ENCODE data around the gene POU2AF3.
"Not testable (repeated sequence)": the region's sequence is repeated elsewhere in the genome, so short reads cannot be mapped to it uniquely, and the experiment has no call there.

Gene POU2AF3, protein sequence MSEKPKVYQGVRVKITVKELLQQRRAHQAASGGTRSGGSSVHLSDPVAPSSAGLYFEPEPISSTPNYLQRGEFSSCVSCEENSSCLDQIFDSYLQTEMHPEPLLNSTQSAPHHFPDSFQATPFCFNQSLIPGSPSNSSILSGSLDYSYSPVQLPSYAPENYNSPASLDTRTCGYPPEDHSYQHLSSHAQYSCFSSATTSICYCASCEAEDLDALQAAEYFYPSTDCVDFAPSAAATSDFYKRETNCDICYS

DNA sequence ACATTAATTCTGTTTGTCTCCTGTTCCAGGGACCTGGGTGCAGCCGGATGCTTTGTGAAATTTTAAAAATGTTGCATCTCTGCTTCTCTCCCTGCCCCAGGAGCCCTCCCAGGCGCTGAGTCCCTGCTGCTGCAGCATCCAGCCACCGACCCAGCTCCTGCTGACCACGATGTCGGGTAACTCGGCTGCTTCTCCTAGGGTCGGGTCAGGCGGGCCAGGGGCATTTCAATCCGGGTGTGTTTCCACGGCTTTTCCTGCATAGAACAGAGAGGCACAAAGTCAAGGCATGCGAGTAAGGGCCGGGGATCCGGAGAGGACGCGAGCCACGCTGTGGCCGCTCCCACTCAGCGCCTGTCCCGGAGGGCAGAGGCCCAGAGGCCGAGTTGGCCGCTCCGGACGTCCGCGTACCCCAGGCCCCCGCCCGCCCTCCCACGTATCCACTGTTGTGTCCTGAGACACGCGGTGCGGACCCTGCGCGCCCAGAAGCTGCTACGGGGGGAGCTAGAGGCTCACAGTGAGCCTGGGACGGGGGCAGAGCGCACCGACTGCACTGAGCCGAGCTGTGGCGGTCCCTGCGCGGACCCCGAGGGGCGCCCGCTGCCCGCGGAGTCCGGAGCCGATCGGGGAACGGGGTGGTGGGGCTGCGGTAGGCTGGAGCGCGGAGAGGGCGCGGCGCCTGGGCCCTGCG lies at the start of gene POU2AF3:
Gene POU2AF3 (plus strand): TSS at position 134 of the 688 bp plus-strand sequence. CDS start 36 bp downstream, at position 170.
- peak within 1 kb of the TSS in 19 of 21 experiments; percentile 12 to 88 (median 75) for H3K27ac ChIP-seq
- H3K4me3 ChIP-seq, result peak within 1 kb of the TSS; percentile 41 to 45 (median 43)

DNA sequence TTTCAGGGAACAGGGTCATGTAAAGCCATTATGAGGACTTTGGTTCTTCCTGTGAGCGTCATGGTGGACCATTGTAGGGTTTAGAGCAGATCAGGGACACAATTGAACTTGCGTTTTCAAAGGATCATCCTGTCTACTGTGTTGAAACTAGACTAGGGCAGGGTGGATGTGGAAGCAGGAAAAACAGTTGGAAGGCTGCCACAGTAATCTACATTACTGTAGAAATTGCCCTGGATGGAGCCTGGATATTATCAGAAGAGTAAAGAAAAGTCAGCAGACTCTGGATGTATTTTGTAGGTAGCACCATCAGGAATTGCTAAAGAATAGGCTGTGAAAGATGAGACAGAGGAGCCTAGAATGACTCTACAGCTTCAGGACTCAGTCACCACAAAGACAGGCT lies 47.4 kb upstream of the POU2AF3 start:
- no peak overlapping the region for H3K27ac ChIP-seq
- H3K4me3 ChIP-seq, result no peak overlapping the region

DNA sequence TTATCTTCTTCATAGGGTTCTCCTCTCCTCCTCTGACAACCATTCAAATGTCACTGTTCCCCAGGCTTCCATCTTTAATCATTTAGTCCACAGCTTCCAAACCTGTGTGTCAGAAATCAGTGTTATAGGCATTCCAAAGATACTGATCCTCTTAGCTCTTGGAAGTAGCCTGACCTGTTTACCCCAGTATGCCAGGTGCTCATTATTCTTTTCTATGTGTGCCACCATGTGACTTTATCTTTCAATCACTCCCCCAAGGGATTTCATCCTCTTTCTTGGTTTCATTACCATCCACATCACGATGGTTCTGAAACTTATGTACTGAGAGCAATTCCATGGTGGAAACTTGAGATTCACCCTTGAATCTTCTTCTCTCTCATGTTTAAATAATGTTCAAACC lies 45.2 kb upstream of the POU2AF3 start:
- Histone ChIP-seq H3K4me3 (no peak overlapping the region), H3K27ac (no peak overlapping the region)

DNA sequence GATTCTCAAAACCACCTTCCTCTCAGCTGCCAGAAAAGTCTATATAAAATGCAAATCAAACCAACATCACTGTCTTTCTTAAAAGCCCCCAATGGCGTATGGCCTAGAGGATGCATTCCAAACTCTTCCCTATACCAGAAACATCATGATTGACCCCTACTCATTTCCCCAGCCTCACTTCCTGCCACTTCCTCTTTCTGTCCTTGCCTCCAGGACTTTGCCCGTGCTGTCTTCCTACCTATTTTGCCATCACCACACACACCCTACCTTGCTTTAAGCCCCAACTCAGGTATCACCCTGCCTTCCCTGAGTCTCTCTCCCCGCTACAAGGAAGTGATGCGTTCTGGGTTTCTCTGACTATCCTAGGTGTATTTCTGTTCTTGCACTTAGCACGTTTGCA lies 44.7 kb upstream of the POU2AF3 start:
- Histone ChIP-seq H3K4me3 (no peak overlapping the region), H3K27ac (no peak overlapping the region)

DNA sequence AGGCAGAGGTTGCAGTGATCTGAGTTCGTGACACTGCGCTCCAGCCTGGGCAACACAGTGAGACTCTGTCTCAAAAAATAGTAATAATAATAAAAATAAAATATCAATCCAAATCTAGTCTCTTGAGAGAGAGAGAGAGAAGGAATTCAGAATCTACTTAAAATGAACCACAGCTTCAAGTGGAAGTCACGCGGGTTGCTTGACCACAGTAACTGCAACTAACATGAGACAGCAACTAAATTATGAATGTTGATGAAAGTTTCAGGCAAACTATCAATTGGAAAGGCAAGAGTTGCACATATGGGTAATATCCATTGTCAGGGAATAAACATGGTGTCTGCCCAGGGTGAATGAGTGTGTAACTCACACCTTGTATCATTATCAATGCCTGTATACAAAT lies 40.3 kb upstream of the POU2AF3 start:
- Histone ChIP-seq H3K4me3 (no peak overlapping the region), H3K27ac (no peak overlapping the region)

DNA sequence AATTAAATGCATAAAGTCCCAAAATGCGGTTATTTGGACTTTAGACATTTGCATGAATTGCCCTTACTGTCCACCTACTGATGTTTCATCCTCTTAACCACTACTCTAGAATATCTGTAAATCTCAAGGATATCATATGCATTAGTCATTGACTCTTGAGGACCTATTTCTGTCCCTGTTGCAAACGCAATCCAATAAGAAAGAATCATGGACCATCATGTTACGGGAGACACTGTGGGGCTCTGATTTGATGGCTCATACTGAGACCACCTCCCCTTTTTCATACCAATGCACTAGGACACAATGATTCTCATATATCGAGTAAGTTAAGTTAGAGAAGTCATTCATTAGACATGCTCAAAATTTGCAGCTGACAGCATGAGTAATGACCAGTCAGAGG lies 38.5 kb upstream of the POU2AF3 start:
- Histone ChIP-seq H3K4me3 (no peak overlapping the region), H3K27ac (no peak overlapping the region)

DNA sequence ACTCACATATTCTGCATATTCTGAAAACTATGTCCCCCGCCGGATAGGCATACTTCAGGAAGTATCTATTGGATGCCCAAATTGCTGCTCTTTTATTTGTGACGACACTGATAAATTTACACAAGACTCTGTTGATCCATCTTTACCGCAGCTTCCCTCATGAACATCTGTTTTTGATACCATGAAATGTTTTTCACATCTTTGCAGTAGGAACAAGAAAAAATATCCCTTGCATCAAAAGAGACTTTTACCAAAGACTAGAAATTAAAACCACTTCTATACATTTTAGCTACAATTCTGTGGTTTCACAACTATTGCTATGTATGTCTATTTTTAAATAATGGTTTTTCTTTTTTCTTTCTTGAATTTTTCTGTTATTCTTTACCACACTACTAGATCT lies 37.5 kb upstream of the POU2AF3 start:
- Histone ChIP-seq H3K4me3 (no peak overlapping the region), H3K27ac (no peak overlapping the region)

DNA sequence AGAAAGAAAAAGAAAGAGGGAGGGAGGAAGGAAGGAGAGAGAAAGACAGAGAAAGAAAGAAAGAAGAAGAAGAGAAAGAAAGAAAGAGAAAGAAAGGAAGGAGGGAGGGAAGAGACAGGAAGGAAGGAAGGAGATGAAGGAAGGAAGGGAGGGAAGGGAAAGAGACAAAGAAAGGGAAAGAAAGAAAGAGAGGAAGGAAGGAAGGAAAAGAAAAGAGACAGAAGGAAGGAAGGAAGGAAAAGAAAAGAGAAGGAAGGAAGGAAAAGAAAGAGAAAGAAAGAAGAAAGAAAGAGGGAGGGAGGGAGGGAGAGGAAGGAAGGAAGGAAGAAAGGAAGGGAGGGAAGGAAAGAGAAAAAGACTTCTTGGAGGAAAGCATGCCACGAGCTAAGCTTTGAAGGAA lies 33.7 kb upstream of the POU2AF3 start:
- Histone ChIP-seq H3K4me3 (no peak overlapping the region), H3K27ac (no peak overlapping the region)

DNA sequence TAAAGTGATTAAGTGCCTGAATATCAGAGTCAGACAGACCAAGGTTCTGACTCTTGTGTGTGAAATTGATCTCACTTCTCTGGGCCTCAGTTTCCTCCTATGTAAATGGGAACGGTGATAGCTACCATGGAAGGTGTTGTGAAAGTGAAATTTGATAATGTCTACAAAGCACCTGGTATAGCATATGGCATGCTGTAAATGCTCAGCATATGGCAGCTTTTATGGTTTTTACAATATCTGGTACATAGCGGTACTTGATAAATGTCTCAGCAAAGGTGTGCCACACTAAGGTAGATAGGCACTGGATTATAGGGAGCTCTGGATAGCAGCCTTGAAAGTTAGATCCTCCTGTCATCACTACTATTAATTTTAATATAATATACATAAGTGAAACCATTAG lies 32.9 kb upstream of the POU2AF3 start:
- H3K27ac ChIP-seq, result no peak overlapping the region
- H3K4me3 ChIP-seq, result no peak overlapping the region

DNA sequence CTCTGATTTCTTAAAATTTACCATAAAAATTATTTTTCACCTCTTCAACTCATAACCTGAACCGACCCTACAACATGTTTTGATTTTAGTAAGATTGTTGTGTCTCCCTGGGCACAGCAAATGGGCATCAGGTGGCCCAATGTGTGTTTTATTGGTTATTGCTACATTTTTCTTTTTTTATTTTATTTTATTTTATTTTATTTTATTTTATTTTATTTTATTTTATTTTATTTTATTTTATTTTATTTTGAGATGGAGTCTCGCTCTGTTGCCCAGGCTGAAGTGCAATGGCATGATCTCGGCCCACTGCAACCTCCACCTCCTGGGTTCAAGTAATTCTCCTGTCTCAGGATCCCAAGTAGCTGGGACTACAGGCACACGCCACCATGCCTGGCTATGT lies 30.0 kb upstream of the POU2AF3 start:
- not testable (repeated sequence) for H3K4me3 ChIP-seq, H3K27ac ChIP-seq

DNA sequence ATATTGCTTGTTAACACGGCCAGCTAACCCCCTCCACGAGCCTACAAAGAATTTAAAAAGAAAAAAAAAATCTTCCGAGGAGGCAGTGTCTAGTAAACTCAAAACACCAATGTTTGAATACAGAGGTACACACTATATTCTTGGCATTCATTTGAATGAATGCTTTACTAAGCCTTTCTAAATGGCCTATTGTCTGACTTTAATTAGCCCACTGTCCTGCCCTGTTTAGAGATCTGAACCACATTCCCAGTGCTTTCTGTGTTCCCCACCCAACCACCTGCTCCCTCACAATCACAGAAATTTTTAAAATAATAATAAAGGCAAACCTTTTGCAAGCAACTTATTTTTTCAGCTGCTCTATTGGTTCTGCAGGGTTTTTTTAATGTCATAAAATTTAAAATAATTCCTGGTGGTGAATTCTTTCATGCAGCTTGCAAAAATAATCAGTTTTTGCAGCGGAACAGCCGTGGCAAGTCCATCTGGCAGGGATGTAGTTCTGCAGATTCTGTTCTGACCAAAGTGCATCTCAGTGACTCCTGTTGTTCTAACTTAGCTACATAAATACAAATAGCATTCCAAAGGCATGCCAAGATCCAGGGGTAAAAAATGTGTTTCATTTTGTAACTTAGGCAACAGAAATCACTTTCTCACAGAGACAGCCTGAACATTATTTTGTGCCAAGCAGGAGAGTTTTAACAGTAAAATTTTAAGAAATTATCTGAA lies 29.0 kb upstream of the POU2AF3 start:
- Histone ChIP-seq H3K4me3 (no peak overlapping the region), H3K27ac (no peak overlapping the region)

DNA sequence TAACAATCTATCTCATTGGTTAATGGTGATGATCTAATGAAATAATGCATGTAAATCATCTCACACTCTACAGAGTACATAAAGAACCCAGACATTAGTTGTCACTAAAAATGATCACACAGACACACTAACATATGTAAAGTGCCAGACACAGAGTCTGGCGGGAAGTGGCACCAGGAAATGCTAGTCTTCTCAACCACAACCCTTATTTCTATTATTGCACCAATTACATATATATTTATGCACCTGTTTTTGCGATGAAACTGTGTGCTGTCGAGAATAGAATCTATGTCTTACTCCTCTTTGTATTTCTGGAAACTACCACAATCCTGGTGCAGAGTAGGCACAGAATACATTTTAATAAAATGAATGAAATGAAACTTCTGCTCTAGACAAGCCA lies 25.9 kb upstream of the POU2AF3 start:
- Histone ChIP-seq H3K4me3 (no peak overlapping the region), H3K27ac (no peak overlapping the region)

DNA sequence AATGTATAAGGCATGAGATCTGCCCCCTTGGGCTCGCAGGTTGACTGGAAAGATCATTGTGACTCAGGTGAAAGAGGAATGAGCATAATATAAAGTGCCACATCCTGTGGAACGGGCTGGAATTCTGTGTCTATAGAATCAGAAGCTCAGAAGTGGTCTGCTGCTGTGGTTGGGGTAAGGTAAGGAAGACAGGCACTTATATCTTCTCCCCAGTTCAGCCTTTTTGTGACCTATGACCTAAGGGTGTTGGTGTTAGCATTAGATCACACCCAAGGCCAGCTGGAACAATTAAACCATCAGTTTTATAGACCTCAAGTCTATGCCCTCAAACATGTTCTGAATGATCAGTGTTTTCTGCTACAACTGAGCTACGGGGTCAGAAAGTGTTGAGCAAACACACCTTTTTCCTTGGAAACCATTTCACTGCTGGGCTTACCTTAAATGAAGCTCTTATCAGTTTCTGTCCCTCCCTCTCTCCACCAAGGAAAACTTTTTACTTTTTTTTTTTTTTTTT lies 15.7 kb upstream of the POU2AF3 start:
- Histone ChIP-seq H3K27ac (no peak overlapping the region), H3K4me3 (no peak overlapping the region)

DNA sequence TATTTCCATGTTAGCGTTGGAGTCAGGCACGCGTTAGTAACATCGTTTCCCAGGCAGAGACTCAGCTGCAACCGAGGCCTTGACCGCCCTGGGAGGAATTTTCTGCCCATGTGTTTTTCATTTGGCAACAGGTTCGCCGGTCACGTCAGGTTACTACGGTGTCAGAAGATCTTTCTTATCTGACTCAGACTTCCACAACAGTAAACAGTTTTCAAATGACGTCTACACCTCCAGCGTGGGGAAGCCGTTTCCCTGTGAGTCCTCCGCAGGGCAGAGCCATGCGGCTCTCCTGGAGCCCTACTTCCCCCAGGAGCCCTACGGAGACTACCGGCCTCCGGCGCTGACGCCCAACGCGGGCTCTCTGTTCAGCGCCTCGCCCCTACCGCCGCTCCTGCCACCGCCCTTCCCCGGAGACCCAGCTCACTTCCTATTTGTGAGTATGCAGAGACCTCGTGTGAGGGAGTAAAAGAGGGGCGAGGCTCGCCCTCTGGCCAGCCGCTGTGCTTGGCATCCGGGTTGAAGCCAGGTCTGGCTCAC lies 14.3 kb upstream of the POU2AF3 start:
- H3K27ac ChIP-seq, result no peak overlapping the region
- H3K4me3 ChIP-seq, result no peak overlapping the region

DNA sequence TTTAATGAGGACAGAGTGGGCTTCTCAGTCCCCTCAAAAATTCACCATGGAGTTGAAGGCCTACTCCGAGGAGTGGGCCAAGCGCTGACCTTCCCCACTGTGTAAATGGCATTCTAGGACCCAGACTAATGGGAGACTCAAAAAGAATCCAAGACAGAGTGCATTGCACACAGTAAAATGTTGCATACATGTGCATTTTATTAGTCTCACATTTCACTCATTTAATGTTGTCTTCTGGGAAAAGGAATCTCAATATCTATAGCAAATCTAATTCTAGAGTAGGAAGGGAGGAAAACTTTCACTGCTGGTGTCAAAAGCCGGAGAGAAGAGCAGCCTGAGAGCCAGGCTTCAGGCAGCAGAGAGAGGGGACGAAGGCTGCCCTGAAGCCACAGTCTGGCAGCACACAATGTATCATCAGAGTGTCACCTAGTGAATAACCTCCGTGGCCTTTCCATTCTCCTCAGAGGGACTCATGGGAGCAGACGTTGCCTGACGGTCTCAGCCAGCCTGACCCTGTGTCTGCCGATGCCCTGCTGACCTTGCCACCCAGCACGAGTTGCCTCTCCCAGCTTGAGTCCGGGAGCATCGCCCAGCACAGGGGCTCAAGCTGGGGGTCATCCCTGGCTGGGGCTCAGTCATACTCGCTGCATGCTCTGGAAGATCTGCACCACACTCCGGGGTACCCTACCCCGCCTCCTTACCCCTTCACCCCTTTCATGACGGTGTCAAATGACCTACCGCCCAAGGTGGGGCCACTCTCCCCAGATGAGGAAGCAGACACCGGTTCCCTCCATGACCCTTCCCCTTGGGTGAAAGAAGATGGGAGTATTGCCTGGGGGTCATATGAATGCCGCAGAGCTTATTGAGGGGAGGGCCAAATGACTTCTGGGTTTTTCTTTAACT lies 12.9 kb upstream of the POU2AF3 start:
- Histone ChIP-seq H3K4me3 (no peak overlapping the region), H3K27ac (no peak overlapping the region)

DNA sequence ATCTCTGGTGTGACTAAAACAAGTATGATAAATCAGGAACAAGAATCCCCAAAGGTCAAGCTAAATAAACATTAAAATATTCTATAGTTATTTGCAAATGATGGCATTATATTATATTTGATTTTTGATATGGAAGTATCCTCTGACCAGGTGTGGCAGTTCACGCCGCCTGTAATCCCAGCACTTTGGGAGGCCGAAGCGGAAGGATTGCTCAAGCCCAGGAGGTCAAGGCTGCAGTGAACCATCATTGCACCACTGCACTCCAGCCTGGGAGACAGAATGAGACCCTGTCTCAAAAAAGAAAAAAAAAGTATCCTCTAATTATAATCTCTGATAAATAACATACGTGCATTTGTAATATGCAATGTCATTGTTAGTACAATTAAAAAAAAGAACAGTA lies 6.6 kb upstream of the POU2AF3 start:
- no peak overlapping the region for H3K4me3 ChIP-seq
- no peak overlapping the region for H3K27ac ChIP-seq

DNA sequence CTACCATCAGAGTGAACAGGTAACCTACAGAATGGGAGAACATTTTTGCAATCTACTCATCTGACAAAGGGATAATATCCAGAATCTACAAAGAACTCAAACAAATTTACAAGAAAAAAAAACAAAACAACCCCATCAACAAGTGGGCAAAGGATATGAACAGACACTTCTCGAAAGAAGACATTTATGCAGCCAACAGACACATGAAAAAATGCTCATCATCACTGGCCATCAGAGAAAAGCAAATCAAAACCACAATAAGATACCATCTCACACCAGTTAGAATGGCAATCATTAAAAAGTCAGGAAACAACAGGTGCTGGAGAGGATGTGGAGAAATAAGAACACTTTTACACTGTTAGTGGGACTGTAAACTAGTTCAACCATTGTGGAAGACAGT lies 5.9 kb upstream of the POU2AF3 start:
- not testable (repeated sequence) for H3K4me3 ChIP-seq, H3K27ac ChIP-seq

DNA sequence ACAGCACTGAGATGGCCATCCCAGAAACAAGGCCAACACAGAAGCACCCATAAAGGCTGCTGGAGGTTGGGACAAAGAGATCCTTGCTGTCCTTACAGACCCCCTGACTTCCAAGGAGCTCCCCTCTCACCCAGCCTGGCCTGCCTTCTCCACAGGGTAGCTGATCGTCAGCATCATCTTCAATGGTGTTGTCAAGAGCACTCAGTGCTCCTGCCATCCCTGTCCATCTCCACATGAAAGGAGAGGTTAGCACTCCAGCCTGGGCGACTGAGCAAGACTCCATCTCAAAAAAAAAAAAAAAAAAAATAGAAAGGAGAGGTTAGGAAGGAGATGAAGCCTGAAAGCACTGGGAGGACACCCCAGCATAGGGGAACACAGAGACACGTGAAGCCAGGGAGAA lies 2.1 kb upstream of the POU2AF3 start:
- no peak overlapping the region for H3K4me3 ChIP-seq
- no peak overlapping the region for H3K27ac ChIP-seq

DNA sequence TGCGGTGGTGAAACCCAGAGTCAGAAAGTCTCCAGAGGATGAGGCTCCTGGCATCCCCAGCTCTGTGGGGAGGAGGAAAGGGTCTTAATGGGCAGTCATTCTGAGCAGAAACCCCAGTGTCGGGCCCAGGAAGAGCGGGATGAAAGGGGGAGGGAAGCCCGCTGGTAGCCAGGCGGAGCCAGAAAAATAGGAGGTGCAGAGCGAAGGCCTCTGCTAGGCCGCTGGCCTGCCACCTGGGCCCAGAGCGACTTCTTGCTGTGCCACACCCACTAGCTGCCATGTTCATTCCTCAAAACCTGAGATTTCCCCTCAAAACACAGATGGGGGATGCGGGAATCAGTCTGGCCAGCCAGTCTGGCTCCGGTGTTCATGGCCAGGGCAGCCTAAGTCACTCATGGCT lies 650 bp upstream of the POU2AF3 start:
- Histone ChIP-seq H3K4me3 (no peak overlapping the region), H3K27ac (no peak overlapping the region)
